DOHH2 (cell line): Measurements from ENCODE around the gene CLEC14A.

Experiments used
- EZH2phosphoT487 ChIP-seq: fragments of 200-600 bp; sonication (generic); IDR thresholded peaks from 2 replicates; pipeline ENCODE4 v1.6.1; 2017; ENCODE audit warnings: borderline replicate concordance, mild to moderate bottlenecking, antibody characterized with exemption, low read length, moderate library complexity, mixed read lengths
- TF ChIP-seq, protein P1 (sequence below): fragments of 200-600 bp; sonication (generic); IDR thresholded peaks from one replicate; pipeline ENCODE4 v1.5.1; 2014; ENCODE audit warnings: antibody characterized with exemption, mild to moderate bottlenecking, low read depth, low read length; ENCODE audit not compliant: poor library complexity, severe bottlenecking

- TF ChIP-seq, protein P1, sequence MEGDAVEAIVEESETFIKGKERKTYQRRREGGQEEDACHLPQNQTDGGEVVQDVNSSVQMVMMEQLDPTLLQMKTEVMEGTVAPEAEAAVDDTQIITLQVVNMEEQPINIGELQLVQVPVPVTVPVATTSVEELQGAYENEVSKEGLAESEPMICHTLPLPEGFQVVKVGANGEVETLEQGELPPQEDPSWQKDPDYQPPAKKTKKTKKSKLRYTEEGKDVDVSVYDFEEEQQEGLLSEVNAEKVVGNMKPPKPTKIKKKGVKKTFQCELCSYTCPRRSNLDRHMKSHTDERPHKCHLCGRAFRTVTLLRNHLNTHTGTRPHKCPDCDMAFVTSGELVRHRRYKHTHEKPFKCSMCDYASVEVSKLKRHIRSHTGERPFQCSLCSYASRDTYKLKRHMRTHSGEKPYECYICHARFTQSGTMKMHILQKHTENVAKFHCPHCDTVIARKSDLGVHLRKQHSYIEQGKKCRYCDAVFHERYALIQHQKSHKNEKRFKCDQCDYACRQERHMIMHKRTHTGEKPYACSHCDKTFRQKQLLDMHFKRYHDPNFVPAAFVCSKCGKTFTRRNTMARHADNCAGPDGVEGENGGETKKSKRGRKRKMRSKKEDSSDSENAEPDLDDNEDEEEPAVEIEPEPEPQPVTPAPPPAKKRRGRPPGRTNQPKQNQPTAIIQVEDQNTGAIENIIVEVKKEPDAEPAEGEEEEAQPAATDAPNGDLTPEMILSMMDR, result no peak
- TF ChIP-seq EZH2phosphoT487, result no peak
Observed at GRCh38 chr14:38207736-38208617, 47.9 kb downstream of the CLEC14A start, which contains the start of gene SSTR1.
